Hepatocyte (in vitro differentiated cells): ENCODE measurements around the gene CACNA1B.

Experiments
- CTCF ChIP-seq: fragments of 200-600 bp; sonication (generic); IDR thresholded peaks from 2 replicates; pipeline ENCODE4 v1.5.1; 2016; ENCODE audit warnings: antibody characterized with exemption, mild to moderate bottlenecking; ENCODE audit not compliant: poor library complexity
- EZH2 ChIP-seq: fragments of 200-600 bp; sonication (generic); IDR thresholded peaks from 2 replicates; pipeline ENCODE4 v1.6.1; 2016; ENCODE audit warnings: antibody characterized with exemption, mild to moderate bottlenecking, borderline replicate concordance

- TF ChIP-seq CTCF: no peak
- TF ChIP-seq EZH2: no peak
These were observed 1.5 kb downstream of the CACNA1B start for GRCh38 chr9:137879052-137879451.
